A549 treated with DMSO at 1 μM for 4 hours (cell line): ENCODE measurements around the gene PLN. TPM values are rescaled to one million over a fixed set of nuclear protein-coding genes. Genes with fewer than 3 reads are reported as not detected.

Experiments
- total RNA-seq: library from RNA; stranded (reverse); fragments of 200-300 nt; extraction: Qiagen RNA extraction; gene quantifications from 5 replicates; pipeline ENCODE4 v1.2.3, GENCODE V29; 2022; ENCODE audit warnings: low read depth

PLN gene
- not detected in 5 replicates for total RNA-seq

GRCh38 chr6:118548136-118548535 is at the start of gene PLN:
Gene PLN, plus strand, starts transcription at chr6:118548296. Its CDS starts 10,626 bp downstream, at chr6:118558922.

Other genes starting within 250 kb of the PLN start
- gene CEP85L, start 103.3 kb downstream of the PLN start, total RNA-seq, result 1.5 to 2.9 TPM (median 2.5 TPM) in 5 replicates